ENCODE measurements around the gene LTA. TPM values are rescaled to one million over a fixed set of nuclear protein-coding genes. Genes with fewer than 3 reads are reported as not detected.

LTA gene
- total RNA-seq, 4 donors from 2014 or later, result not detected

DNA sequence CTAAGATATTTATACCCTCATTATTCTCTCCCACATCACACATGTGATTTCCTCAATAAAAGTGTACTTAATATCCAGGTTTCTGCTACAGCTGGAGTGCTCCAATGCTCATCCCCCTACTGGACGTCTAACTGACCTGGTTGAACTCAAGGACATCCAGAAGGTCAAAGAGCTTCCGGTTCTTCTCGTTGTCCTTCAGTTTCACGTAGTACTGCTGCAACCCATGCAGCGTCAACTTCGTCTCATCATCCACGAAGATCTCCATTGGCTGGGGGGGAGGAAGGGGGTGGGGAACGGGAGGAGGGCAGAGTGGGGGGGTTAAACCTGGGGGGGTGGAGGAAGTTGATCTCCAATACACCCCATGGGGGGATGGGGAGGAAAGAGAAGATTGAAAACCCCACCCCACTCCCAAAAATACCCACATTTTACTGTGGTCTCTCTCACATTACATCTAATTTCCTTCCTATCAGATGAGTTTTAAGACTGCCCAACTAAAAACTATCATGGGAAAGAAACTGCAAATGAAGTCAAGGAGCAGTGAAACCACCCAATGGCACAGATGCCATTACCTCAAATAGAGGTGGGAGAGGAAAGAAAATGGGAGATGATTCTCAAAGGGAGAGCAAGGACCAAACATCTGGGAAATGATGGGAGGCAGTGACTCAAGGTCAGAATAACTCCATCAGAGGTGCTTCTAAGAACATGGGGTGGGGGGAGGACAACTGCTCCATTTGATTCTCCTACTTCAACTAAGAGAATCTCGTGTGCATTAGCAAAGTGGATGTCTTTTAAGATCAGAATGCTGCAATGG lies 39.2 kb upstream of the LTA start:
- Histone ChIP-seq H3K27ac (no peak overlapping the region), H3K27me3 (no peaks in the 10 kb centered on the region), H3K4me3 (no peak overlapping the region), H3K4me1 (peaks cover 0 to 16% (median 0%) of the 10 kb centered on the region in 4 donors), H3K9me3 (no peaks in the 10 kb centered on the region), H3K36me3 (peaks cover 0 to 88% (median 52%) of the 10 kb centered on the region in 3 donors)
- WGBS, 2 donors, result 48 to 60% methylated on average over 9 of the region's 9 CpGs
- no peak for DNase-seq (ENCODE audit: low spot score in 2 of 2)
- TF ChIP-seq, protein P1, sequence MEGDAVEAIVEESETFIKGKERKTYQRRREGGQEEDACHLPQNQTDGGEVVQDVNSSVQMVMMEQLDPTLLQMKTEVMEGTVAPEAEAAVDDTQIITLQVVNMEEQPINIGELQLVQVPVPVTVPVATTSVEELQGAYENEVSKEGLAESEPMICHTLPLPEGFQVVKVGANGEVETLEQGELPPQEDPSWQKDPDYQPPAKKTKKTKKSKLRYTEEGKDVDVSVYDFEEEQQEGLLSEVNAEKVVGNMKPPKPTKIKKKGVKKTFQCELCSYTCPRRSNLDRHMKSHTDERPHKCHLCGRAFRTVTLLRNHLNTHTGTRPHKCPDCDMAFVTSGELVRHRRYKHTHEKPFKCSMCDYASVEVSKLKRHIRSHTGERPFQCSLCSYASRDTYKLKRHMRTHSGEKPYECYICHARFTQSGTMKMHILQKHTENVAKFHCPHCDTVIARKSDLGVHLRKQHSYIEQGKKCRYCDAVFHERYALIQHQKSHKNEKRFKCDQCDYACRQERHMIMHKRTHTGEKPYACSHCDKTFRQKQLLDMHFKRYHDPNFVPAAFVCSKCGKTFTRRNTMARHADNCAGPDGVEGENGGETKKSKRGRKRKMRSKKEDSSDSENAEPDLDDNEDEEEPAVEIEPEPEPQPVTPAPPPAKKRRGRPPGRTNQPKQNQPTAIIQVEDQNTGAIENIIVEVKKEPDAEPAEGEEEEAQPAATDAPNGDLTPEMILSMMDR (IDR thresholded peaks at IDR 0.05), result no peak
- TF ChIP-seq EP300 (IDR thresholded peaks at IDR 0.05) (no peak), POLR2A (IDR thresholded peaks at IDR 0.05) (no peak)

DNA sequence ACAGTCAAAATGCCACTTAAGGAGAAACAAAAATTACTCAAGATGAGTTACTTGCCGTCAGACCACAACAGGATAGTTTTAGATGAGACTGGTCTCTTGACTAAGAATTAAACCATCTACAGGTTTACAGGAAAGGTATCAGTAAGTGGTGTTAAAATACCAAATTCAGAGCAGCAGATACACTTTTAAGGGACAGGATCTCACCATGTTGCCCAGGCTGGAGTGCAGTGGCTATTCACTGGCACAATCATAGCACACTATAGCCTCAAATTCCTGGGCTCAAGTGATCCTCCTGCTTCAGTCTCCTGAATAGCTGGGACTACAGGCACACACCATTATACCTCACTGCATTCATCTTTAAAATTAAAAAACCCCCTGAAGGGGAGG lies 38.6 kb upstream of the LTA start:
- Histone ChIP-seq H3K4me3 (no peak overlapping the region), H3K36me3 (peaks cover 0 to 94% (median 56%) of the 10 kb centered on the region in 3 donors), H3K27ac (no peak overlapping the region), H3K9me3 (no peaks in the 10 kb centered on the region), H3K27me3 (no peaks in the 10 kb centered on the region), H3K4me1 (peaks cover 0 to 21% (median 0%) of the 10 kb centered on the region in 4 donors)
- no peak for DNase-seq (ENCODE audit: low spot score in 2 of 2)
- 72 to 88% methylated on average over 1 of the region's 1 CpG for WGBS, 2 donors
- no peak for TF ChIP-seq POLR2A (IDR thresholded peaks at IDR 0.05)
- no peak for TF ChIP-seq EP300 (IDR thresholded peaks at IDR 0.05)
- TF ChIP-seq, protein P1 (IDR thresholded peaks at IDR 0.05), result no peak

DNA sequence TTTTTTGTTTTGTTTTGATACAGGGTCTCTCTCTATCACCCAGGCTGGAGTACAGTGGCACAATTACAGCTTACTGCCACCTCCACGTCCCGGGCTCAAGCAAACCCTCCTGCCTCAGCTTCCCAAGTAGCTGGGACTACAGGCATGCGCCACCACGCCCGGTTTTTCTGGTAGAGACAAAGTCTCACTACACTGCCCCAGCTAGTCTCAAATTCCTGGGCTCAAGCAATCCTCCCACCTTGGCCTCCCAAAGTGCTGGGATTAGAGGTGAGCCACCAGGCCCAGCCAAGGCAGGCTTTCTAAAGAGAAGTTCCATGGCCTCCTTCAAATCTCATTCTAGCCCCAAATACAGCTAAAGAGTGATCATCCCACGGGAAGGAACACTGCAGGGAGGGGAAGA lies 38.1 kb upstream of the LTA start:
- Histone ChIP-seq H3K36me3 (peaks cover 0 to 100% (median 62%) of the 10 kb centered on the region in 3 donors), H3K27me3 (no peaks in the 10 kb centered on the region), H3K4me1 (peaks cover 0 to 27% (median 4%) of the 10 kb centered on the region in 4 donors), H3K27ac (no peak overlapping the region), H3K9me3 (no peaks in the 10 kb centered on the region), H3K4me3 (no peak overlapping the region)
- no peak for DNase-seq (ENCODE audit: low spot score in 2 of 2)
- WGBS, 2 donors, result 92% methylated on average over 6 of the region's 6 CpGs
- TF ChIP-seq EP300 (IDR thresholded peaks at IDR 0.05), result no peak
- no peak for TF ChIP-seq POLR2A (IDR thresholded peaks at IDR 0.05)
- TF ChIP-seq, protein P1 (IDR thresholded peaks at IDR 0.05), result no peak

DNA sequence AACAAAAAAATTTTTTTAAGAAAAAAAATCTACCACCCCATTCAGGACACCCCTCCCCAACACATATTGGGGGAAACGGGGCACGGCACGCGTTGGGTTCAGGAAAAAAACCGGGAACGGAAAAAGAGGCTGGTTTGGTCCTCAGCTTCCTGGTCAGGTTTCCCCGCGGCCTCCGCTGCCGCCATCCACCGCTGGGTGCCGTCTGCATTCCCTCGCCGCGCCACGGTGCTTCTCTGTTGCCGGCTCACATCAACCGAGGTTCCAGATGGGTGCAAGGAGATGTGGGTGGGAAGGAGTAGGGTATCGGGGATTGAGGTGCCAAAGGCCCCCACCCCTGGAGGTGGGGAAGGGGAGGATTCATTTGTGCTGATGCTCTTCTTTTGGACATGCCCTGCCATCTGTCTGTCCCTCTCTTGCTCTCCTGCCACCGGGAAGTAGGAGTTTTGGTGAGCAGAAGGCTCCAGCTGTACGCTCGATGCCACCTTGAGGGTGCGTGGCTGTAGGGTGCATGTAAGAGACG lies 37.5 kb upstream of the LTA start:
- H3K36me3 ChIP-seq, result peaks cover 0 to 100% (median 63%) of the 10 kb centered on the region in 3 donors

More for the DNA sequence above, 37.5 kb upstream of the LTA start:
- Histone ChIP-seq H3K9me3 (no peaks in the 10 kb centered on the region), H3K27me3 (no peaks in the 10 kb centered on the region), H3K27ac (no peak overlapping the region), H3K4me3 (no peak overlapping the region), H3K4me1 (peaks cover 0 to 32% (median 9%) of the 10 kb centered on the region in 4 donors)
- 87 to 89% methylated on average over 24 of the region's 24 CpGs for WGBS, 2 donors
- no peak for DNase-seq (ENCODE audit: low spot score in 2 of 2)
- TF ChIP-seq EP300 (IDR thresholded peaks at IDR 0.05) (no peak), POLR2A (IDR thresholded peaks at IDR 0.05) (no peak)
- TF ChIP-seq, protein P1 (IDR thresholded peaks at IDR 0.05), result no peak
